Astrocyte (in vitro differentiated cells and primary cell): ENCODE results near the gene TTYH2.

ENCODE experiments used
- CTCF ChIP-seq: IDR thresholded peaks from 2 replicates; pipeline ENCODE4 v1.5.1; 2011; ENCODE audit warnings: low read depth, mild to moderate bottlenecking, inconsistent platforms, low read length, moderate library complexity; ENCODE audit not compliant: insufficient read depth
- EZH2 ChIP-seq: IDR thresholded peaks from 2 replicates; pipeline ENCODE4 v1.6.1; 2012; ENCODE audit warnings: mild to moderate bottlenecking, low read length, inconsistent platforms; ENCODE audit not compliant: insufficient read depth

GRCh38 chr17:74240618-74241205, 27.3 kb downstream of the TTYH2 start:
- TF ChIP-seq CTCF, result no peak
- TF ChIP-seq EZH2, result no peak
